ENCODE data around the gene ENHO. TPM values are rescaled to one million over a fixed set of nuclear protein-coding genes. Genes with fewer than 3 reads are reported as not detected.

Gene ENHO
- total and polyA plus RNA-seq, 10 of the 15 experiments (the other 5 are each of a cell fraction or from before 2014, with no cell fraction given) = not detected

DNA sequence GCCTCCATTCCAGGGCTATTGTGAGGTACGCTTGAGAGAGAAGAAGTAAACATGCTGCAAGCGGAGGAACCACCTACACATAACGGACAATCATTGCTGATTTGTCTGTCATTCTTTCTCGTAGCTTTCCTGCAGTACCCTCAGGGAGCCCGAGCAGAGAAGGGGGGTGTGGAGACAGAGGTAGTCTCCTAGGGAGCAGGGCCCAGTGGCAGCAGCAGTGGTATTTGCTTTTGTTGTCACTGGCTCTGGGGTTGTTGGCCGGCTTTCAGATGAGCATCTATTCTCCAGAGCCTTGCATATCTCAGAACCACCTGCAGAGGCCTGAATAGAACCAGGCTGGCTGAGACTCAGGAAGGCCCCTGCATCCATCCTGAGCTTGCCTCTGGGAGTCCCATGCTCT, 19.9 kb downstream of the ENHO start:
- ChIA-PET RAD21 (ENCODE audit: unreplicated experiment) (no interaction called here), POLR2A (no interaction called here), CTCF (interaction anchor here (1.2 to 1.8 kb wide), 4 partner anchors 13 to 131 kb away, joined by 4 to 7 read pairs (median 5); no protein-coding TSS in a partner anchor), SMC1A (ENCODE audit: uncharacterized antibody, unreplicated experiment) (interaction anchor here (1.0 kb wide), 1 partner anchor 10 kb away, joined by 4 read pairs; no protein-coding TSS in a partner anchor)
- Histone ChIP-seq H3K4me3 (no peak overlapping the region), H3K9ac (ENCODE audit: control insufficient read depth, insufficient read depth, low read length) (no peak overlapping the region), H3K9me3 (replicated peaks; ENCODE audit: control insufficient read depth, insufficient read depth, low read length) (no peaks in the 10 kb centered on the region), H3K4me2 (ENCODE audit: control insufficient read depth, insufficient read depth) (no peak overlapping the region), H3K79me2 (ENCODE audit: control insufficient read depth, insufficient read depth, low read length) (no peaks in the 10 kb centered on the region), H3K36me3 (ENCODE audit: control insufficient read depth in 2 of 2, insufficient read depth in 2 of 2, low read length in 1 of 2) (no peaks in the 10 kb centered on the region; a peak in 1 of 4 replicates), H3K27me3 (replicated peaks in 1 of 2; ENCODE audit: control insufficient read depth in 2 of 2, insufficient read depth in 2 of 2, low read length in 1 of 2) (peaks cover 7 to 8% of the 10 kb centered on the region in 2 experiments), H3K27ac (ENCODE audit: control insufficient read depth, insufficient read depth) (no peak overlapping the region), H2AFZ (ENCODE audit: control insufficient read depth, low read depth, low read length) (no peak overlapping the region), H4K20me1 (ENCODE audit: control insufficient read depth, insufficient read depth) (peaks cover 5% of the 10 kb centered on the region; the same call in 1 of the 2 replicates), H3K4me1 (ENCODE audit: control insufficient read depth, insufficient read depth, low read length) (no peaks in the 10 kb centered on the region)
- FAIRE-seq = no peak
- in situ Hi-C loops (cut with MboI) (no loop called here), intact Hi-C loops (cut with micrococcal nuclease; ENCODE audit: unreplicated experiment) (no loop called here)
- no TSS peak for BruUV-seq (replicated peaks)
- DNase-seq (ENCODE audit: low read depth, low spot score) = no peak
- ATAC-seq = no peak
- TF ChIP-seq SPI1 (IDR thresholded peaks at IDR 0.05; ENCODE audit: borderline replicate concordance, insufficient read depth, low read depth, low read length) = no peak
- no peak for TF ChIP-seq STAT3 (IDR thresholded peaks at IDR 0.05; ENCODE audit: low read depth, low read length)
- no peak for TF ChIP-seq EED (IDR thresholded peaks at IDR 0.05; ENCODE audit: low read depth)
- no peak for TF ChIP-seq SUPT20H (IDR thresholded peaks at IDR 0.05; ENCODE audit: borderline replicate concordance, control insufficient read depth, low read depth, low read length)
- TF ChIP-seq BRCA1 (IDR thresholded peaks at IDR 0.05; ENCODE audit: low read depth, low read length) = no peak
- TF ChIP-seq SP1 (IDR thresholded peaks at IDR 0.05; ENCODE audit: low read depth, low read length) = no peak
- no peak for TF ChIP-seq ZNF274 (IDR thresholded peaks at IDR 0.05; ENCODE audit: insufficient read depth, insufficient read length)
- no peak for TF ChIP-seq E4F1 (IDR thresholded peaks at IDR 0.05; ENCODE audit: borderline replicate concordance, partially characterized antibody)
- WGBS (ENCODE audit: insufficient coverage, insufficient replicate concordance, low lambda C conversion rate, missing lambda C conversion rate) = 23% methylated on average over 6 of the region's 6 CpGs

All from GM12878 (cell line).